Measurements from ENCODE around the gene TDRD7. TPM values are rescaled to one million over a fixed set of nuclear protein-coding genes. Genes with fewer than 3 reads are reported as not detected.

The TDRD7 gene
- total and polyA plus RNA-seq, 9 donors = 7.4 to 15.6 (median 9.8) TPM

DNA sequence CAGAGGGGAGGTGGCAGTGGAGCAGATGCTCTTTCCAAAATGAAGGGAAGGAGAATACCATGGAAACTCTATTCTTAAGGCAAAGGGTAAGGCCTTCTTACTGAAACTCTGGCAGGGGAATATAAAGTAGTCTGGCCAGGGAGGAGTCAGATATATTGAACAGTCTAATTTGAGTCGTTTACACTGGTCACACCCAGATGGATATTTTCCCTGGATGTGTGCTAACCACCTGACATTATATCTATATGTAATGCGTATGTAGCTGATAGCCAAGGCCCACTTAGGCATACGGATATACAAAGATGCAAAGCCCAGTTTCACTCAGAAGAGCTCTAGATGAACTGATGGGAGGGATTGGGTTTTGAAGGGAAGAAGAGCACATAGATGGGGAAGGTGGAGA lies 7.0 kb downstream of the TDRD7 start:
- Histone ChIP-seq H3K27me3 (no peaks in the 10 kb centered on the region), H3K27ac (no peak overlapping the region), H3K9me3 (no peaks in the 10 kb centered on the region), H3K4me3 (no peak overlapping the region), H3K36me3 (no peaks in the 10 kb centered on the region), H3K4me1 (ENCODE audit: insufficient read depth) (no peaks in the 10 kb centered on the region)
- intact Hi-C loops (cut with DNase I) = loop anchor here in 1 of 4 donors (10.0 kb wide), 1 partner anchor 734 kb away; no protein-coding TSS in a partner anchor
- no peak for DNase-seq
- 82 to 95% (median 86%) methylated on average over 3 of the region's 3 CpGs for WGBS, 3 donors
- TF ChIP-seq EP300 (IDR thresholded peaks at IDR 0.05) (no peak), POLR2A (IDR thresholded peaks at IDR 0.05) (no peak)
- TF ChIP-seq, protein P1, sequence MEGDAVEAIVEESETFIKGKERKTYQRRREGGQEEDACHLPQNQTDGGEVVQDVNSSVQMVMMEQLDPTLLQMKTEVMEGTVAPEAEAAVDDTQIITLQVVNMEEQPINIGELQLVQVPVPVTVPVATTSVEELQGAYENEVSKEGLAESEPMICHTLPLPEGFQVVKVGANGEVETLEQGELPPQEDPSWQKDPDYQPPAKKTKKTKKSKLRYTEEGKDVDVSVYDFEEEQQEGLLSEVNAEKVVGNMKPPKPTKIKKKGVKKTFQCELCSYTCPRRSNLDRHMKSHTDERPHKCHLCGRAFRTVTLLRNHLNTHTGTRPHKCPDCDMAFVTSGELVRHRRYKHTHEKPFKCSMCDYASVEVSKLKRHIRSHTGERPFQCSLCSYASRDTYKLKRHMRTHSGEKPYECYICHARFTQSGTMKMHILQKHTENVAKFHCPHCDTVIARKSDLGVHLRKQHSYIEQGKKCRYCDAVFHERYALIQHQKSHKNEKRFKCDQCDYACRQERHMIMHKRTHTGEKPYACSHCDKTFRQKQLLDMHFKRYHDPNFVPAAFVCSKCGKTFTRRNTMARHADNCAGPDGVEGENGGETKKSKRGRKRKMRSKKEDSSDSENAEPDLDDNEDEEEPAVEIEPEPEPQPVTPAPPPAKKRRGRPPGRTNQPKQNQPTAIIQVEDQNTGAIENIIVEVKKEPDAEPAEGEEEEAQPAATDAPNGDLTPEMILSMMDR (IDR thresholded peaks at IDR 0.05) = no peak

- Histone ChIP-seq H3K9me3 (no peaks in the 10 kb centered on the region), H3K4me3 (no peak overlapping the region), H3K4me1 (ENCODE audit: insufficient read depth) (no peaks in the 10 kb centered on the region), H3K27me3 (no peaks in the 10 kb centered on the region), H3K27ac (no peak overlapping the region), H3K36me3 (no peaks in the 10 kb centered on the region)
- no peak for DNase-seq
- TF ChIP-seq, protein P1 (IDR thresholded peaks at IDR 0.05) = no peak
- TF ChIP-seq POLR2A (IDR thresholded peaks at IDR 0.05) (no peak), EP300 (IDR thresholded peaks at IDR 0.05) (no peak)
- intact Hi-C loops (cut with DNase I) = loop anchor here in 1 of 4 donors (10.0 kb wide), 1 partner anchor 735 kb away; no protein-coding TSS in a partner anchor
- 28 to 44% (median 38%) methylated on average over 2 of the region's 2 CpGs for WGBS, 3 donors
Measured at GRCh38 chr9:97419309-97419867, 7.5 kb downstream of the TDRD7 start.

DNA sequence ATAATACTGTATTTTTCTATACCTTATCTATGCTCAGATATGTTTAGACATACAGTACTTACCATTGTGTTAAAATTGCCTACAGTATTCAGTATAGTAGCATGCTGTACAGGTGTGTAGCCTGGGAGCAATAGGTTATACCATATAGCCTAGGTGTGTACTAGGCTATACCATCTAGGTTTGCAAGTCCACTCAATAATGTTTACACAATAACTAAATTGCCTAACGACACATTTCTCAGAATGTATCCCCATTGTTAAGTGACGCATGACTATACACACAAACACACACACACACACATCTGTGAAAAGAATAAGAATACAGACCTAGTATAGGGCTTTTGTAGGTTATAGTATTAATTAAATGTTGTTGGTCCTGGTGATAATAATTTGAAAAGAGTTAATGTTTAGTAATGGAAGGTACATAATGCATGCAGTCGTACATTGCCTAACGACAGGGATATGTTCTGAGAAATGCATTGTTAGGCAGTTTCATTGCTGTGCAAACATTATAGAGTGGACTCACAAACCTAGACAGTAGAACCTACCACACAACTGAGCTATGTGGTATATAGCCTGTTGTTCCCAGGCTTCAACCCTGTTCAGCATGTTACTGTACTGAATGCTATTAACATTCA lies 13.6 kb downstream of the TDRD7 start:
- 95 to 97% (median 95%) methylated on average over 4 of the region's 4 CpGs for WGBS, 3 donors
- intact Hi-C loops (cut with DNase I) = no loop called here
- no peak for DNase-seq

DNA sequence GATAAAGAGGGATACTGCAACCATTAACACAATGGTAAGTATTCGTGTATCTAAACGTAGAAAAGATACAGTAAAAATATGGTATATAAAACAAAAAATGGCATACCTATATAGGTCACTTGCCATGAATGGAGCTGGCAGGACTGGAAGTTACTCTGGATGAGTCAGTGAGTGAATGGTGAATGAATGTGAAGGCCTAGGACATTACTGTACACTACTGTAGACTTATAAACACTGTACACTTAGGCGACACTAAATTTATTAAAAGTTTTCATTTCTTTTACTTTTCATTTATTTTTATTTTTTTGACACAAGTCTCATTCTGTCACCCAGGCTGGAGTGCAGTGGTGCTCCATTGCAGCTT lies 14.1 kb downstream of the TDRD7 start:
- DNase-seq = no peak
- Histone ChIP-seq H3K27me3 (no peaks in the 10 kb centered on the region), H3K27ac (no peak overlapping the region), H3K4me3 (no peak overlapping the region), H3K36me3 (no peaks in the 10 kb centered on the region), H3K4me1 (ENCODE audit: insufficient read depth) (no peaks in the 10 kb centered on the region), H3K9me3 (no peaks in the 10 kb centered on the region)
- WGBS, 3 donors = 95 to 98% (median 98%) methylated on average over 3 of the region's 3 CpGs
- intact Hi-C loops (cut with DNase I) = no loop called here
- no peak for TF ChIP-seq EP300 (IDR thresholded peaks at IDR 0.05)
- TF ChIP-seq, protein P1 (IDR thresholded peaks at IDR 0.05) = no peak
- TF ChIP-seq POLR2A (IDR thresholded peaks at IDR 0.05) = no peak

More for the DNA sequence above, 13.6 kb downstream of the TDRD7 start:
- Histone ChIP-seq H3K27me3 (no peaks in the 10 kb centered on the region), H3K9me3 (no peaks in the 10 kb centered on the region), H3K4me1 (ENCODE audit: insufficient read depth) (no peaks in the 10 kb centered on the region), H3K36me3 (no peaks in the 10 kb centered on the region), H3K27ac (no peak overlapping the region), H3K4me3 (no peak overlapping the region)
- TF ChIP-seq, protein P1 (IDR thresholded peaks at IDR 0.05) = no peak
- no peak for TF ChIP-seq EP300 (IDR thresholded peaks at IDR 0.05)
- TF ChIP-seq POLR2A (IDR thresholded peaks at IDR 0.05) = no peak
